ENCODE results near the gene BEST3.

GRCh38 chr12:69616025-69616424 lies 83.1 kb downstream of the BEST3 start:
- TF ChIP-seq CTCF (IDR thresholded peaks at IDR 0.05; ENCODE audit: low read length), result no peak
- TF ChIP-seq EZH2 (optimal IDR thresholded peaks at IDR 0.05; ENCODE audit: low read depth, low read length), result no peak

Data from MM.1S (cell line).